Erythroblast (primary cell): ENCODE results near the gene ESPN.

Experiments used
- DNase-seq, 2 experiments: peaks; one replicate each; lab custom pipeline; 2025; lab: John Stamatoyannopoulos, UW
- GATA1 ChIP-seq: IDR thresholded peaks from 2 replicates; pipeline ENCODE4 v1.6.1; 2011; ENCODE audit warnings: low read depth, mild to moderate bottlenecking, control low read depth, low read length, moderate library complexity
- POLR2A ChIP-seq: IDR thresholded peaks from 2 replicates; pipeline ENCODE4 v1.6.1; 2011; ENCODE audit warnings: mild to moderate bottlenecking, low read length

Gene ESPN

GRCh38 chr1:6414881-6415626, 9.5 kb upstream of the ESPN start:
- TF ChIP-seq GATA1 (no peak), POLR2A (no peak)
- no peak for DNase-seq

- TF ChIP-seq GATA1 (no peak), POLR2A (no peak)
- no peak for DNase-seq
Measured at GRCh38 chr1:6416295-6416656, 8.3 kb upstream of the ESPN start.

- DNase-seq: no peak
- no peak for TF ChIP-seq GATA1
- TF ChIP-seq POLR2A: no peak
Measured at GRCh38 chr1:6416906-6417305, 7.7 kb upstream of the ESPN start.

GRCh38 chr1:6417961-6418667, 6.5 kb upstream of the ESPN start:
- TF ChIP-seq GATA1 (no peak), POLR2A (no peak)
- DNase-seq: no peak

GRCh38 chr1:6418668-6419396, 5.7 kb upstream of the ESPN start:
- TF ChIP-seq GATA1: no peak
- no peak for TF ChIP-seq POLR2A

GRCh38 chr1:6419397-6419803, 5.2 kb upstream of the ESPN start:
- TF ChIP-seq POLR2A: no peak
- TF ChIP-seq GATA1: no peak
- peak in 1 of 2 experiments; percentile 31 for DNase-seq

More at GRCh38 chr1:6418668-6419396, 5.7 kb upstream of the ESPN start:
- no peak for DNase-seq

- no peak for TF ChIP-seq POLR2A
- no peak for TF ChIP-seq GATA1
- DNase-seq: peak; percentile 22 to 31
Measured at GRCh38 chr1:6419804-6420453, 4.6 kb upstream of the ESPN start, which contains the start of gene HES2. HES2 (minus strand) TSS chr1:6419919; CDS start chr1:6419820, 99 bp downstream.

GRCh38 chr1:6420454-6421042, 4.0 kb upstream of the ESPN start:
- TF ChIP-seq GATA1: no peak
- peak; percentile 59 to 67 for DNase-seq

- TF ChIP-seq GATA1 (no peak), POLR2A (no peak)
- no peak for DNase-seq
Measured at GRCh38 chr1:6421266-6421665, 3.3 kb upstream of the ESPN start.

- TF ChIP-seq GATA1 (no peak), POLR2A (no peak)
- DNase-seq: peak; percentile 53 to 72
Measured at GRCh38 chr1:6423321-6423999, 1.1 kb upstream of the ESPN start.

- no peak for DNase-seq
- TF ChIP-seq GATA1 (no peak), POLR2A (no peak)
Measured at GRCh38 chr1:6424000-6424565, 493 bp upstream of the ESPN start.

GRCh38 chr1:6425658-6426057, 1.1 kb downstream of the ESPN start:
- no peak for DNase-seq
- TF ChIP-seq GATA1: no peak

GRCh38 chr1:6426277-6426971, 1.8 kb downstream of the ESPN start:
- peak; percentile 65 to 79 for DNase-seq
- TF ChIP-seq GATA1 (no peak), POLR2A (no peak)
